AG04450 (cell line): ENCODE data around the gene SMTN. TPM values are rescaled to one million over a fixed set of nuclear protein-coding genes. Genes with fewer than 3 reads are reported as not detected.
"Not testable (repeated sequence)": the region's sequence is repeated elsewhere in the genome, so short reads cannot be mapped to it uniquely, and the experiment has no call there.

Experiments
- CTCF ChIA-PET: fragments of 300-600, 350-600 bp; formaldehyde crosslinking; extraction: SDS; loops from one replicate; lab custom pipeline; 2022; ENCODE audit warnings: antibody characterized with exemption, inconsistent platforms; lab: Charles Lee
- POLR2A ChIA-PET: fragments of 350-600 bp; formaldehyde crosslinking; extraction: SDS; loops from one replicate; lab custom pipeline; 2021; ENCODE audit warnings: antibody characterized with exemption, inconsistent platforms; lab: Yijun Ruan, JAX
- DNase-seq: peaks from one replicate; pipeline ENCODE4 v3.0.0-alpha.2; 2011; ENCODE audit warnings: low read depth, low spot score
- H3K27ac ChIP-seq: one replicate; pipeline ENCODE4 v1.5.1; 2012; ENCODE audit warnings: low read depth, low read length, control low read depth
- H3K27me3 ChIP-seq: one replicate; pipeline ENCODE4 v1.6.0; 2012; ENCODE audit warnings: low read length; ENCODE audit not compliant: control insufficient read depth, insufficient read depth
- H3K4me3 ChIP-seq: 2 replicates; pipeline ENCODE4 v1.5.1; 2011; ENCODE audit warnings: mild to moderate bottlenecking, low read depth, low read length, control low read depth
- H3K9me3 ChIP-seq: 2 replicates; pipeline ENCODE4 v1.5.1; 2012; ENCODE audit warnings: low read length; ENCODE audit not compliant: control insufficient read depth, insufficient read depth
- polyA plus RNA-seq: library from polyadenylated mRNA; depleted of rRNA; stranded (reverse); fragments of >200 nt; gene quantifications from 2 replicates; pipeline ENCODE4 v1.2.3, GENCODE V29; 2011
- TF ChIP-seq, protein P1 (sequence below): IDR thresholded peaks from 2 replicates; pipeline ENCODE4 v1.5.1; 2011; ENCODE audit warnings: low read depth, low read length, control low read depth, inconsistent platforms

SMTN gene
- polyA plus RNA-seq, 1 experiment, result 14.1 TPM

DNA sequence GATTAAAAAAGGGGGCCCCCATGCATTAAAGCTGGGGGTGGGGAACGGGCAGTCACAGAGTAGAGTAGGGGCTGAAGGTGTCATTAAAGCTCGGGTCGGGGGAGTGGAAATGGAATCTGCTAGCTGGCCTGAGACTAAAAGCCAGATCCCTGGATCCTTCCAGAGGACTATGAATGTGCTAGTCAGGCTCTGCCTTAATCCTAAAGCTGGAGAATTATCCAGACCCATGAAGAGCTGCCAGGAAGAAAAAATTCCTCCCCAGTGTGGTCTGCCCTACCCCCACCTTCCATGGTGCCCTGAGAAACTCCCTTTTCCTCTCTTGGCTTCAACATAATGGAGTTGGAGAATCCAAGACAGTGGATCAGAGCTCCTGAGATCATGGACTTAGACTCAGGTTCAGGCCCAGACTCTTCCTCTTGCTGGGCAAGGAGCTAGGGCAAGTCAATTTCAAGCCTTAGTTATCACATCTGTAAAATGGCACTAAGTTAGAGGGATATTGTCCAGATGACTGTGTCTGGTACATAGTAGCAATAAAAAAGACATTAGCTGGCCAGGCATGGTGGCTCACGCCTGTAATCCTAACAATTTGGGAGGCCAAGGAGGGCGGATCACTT lies 24.0 kb upstream of the SMTN start:
- Histone ChIP-seq H3K27ac (no peak overlapping the region), H3K27me3 (no peaks in the 10 kb centered on the region), H3K4me3 (no peak overlapping the region), H3K9me3 (no peaks in the 10 kb centered on the region)
- POLR2A ChIA-PET, result interaction anchor here (1.1 to 1.6 kb wide), 3 partner anchors 18 to 87 kb away, joined by 3 to 7 read pairs (median 5); partner anchors contain the start of gene SMTN
- CTCF ChIA-PET, result interaction anchor here (3.2 kb wide), 1 partner anchor 28 kb away, joined by 10 read pairs; no protein-coding TSS in a partner anchor
- DNase-seq, result no peak
- TF ChIP-seq, protein P1, sequence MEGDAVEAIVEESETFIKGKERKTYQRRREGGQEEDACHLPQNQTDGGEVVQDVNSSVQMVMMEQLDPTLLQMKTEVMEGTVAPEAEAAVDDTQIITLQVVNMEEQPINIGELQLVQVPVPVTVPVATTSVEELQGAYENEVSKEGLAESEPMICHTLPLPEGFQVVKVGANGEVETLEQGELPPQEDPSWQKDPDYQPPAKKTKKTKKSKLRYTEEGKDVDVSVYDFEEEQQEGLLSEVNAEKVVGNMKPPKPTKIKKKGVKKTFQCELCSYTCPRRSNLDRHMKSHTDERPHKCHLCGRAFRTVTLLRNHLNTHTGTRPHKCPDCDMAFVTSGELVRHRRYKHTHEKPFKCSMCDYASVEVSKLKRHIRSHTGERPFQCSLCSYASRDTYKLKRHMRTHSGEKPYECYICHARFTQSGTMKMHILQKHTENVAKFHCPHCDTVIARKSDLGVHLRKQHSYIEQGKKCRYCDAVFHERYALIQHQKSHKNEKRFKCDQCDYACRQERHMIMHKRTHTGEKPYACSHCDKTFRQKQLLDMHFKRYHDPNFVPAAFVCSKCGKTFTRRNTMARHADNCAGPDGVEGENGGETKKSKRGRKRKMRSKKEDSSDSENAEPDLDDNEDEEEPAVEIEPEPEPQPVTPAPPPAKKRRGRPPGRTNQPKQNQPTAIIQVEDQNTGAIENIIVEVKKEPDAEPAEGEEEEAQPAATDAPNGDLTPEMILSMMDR, result no peak

DNA sequence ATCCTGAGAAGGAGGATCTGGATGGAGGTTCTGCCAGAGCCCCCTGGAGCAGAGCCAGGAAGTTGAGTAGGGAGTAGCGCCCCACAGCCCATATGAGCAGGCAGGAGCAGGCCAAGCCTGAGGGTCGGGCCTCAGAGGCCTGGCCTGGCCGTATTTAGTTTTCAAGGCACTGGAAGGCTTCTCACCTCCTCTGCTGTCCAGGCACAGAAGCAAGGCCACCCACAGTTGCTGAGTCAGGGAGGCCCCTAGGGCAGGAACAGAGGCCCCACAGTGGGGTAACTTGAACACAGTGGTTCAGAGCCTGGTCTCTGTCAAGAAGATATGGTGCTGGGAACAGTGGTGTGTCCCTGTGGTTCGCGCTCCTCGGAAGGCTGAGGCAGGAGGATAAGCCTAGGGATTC lies 21.5 kb upstream of the SMTN start:
- CTCF ChIA-PET, DNase-seq, H3K4me3 ChIP-seq, H3K27ac ChIP-seq, POLR2A ChIA-PET, H3K9me3 ChIP-seq, H3K27me3 ChIP-seq: not testable (repeated sequence)

DNA sequence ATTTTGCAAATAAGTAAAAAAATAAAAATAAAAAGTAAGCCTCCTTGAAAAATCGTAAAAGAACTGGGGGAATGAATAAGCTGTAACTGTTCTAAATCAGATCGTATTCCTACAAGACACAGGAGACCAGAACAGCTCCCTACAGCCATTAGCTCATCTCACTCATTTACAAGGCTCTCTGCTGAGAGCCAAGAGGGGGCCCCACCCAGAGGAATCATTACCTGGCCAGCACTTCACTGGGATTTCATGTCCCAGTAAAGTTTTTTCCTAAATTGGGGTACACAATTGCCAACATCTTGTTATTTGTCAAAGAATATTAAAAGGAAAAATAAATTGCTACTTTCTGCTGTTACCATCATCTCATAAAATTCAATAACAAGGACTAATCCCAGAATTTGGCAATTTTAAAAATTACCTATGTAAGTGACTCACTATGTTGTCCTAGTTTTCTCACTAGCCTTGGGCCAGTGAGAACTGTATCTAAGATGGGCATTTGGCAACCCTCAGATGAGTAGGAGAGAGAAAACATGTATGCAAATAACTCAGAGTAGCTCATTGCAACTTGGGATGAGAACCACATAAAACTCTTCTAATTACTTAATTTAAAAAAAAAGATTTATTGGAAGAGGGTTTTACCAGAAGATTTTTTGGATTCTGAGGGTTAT lies 18.4 kb upstream of the SMTN start:
- CTCF ChIA-PET, result no interaction called here
- no peak overlapping the region for H3K27ac ChIP-seq
- POLR2A ChIA-PET, result interaction anchor here (0.7 kb wide), 1 partner anchor 23 kb away, joined by 4 read pairs; no protein-coding TSS in a partner anchor
- no peaks in the 10 kb centered on the region for H3K9me3 ChIP-seq
- TF ChIP-seq, protein P1, result no peak
- DNase-seq, result no peak
- H3K4me3 ChIP-seq, result no peak overlapping the region
- no peaks in the 10 kb centered on the region for H3K27me3 ChIP-seq

DNA sequence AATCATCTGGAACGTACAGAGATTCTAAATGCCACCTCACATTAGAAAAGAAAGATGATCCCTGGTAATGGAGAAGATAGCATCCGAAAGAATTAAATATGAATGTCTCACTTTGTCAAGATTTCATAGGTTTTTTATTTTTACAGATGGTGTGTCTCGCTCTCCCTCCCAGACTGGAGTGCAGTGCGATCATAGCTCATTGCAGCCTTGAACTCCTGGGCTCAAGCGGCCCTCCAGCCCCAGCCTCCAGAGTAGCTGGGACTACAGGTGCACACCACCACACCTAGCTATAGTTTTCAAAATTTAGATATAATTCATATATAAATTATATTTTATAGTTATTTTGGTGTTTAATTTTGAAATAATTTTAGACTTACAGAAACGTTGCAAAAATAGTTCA lies 16.7 kb upstream of the SMTN start:
- ChIA-PET CTCF (interaction anchor here (0.5 to 1.2 kb wide), 2 partner anchors 18 to 144 kb away, joined by 5 to 7 read pairs; no protein-coding TSS in a partner anchor), POLR2A (interaction anchor here (0.6 to 1.1 kb wide), 2 partner anchors 16 to 81 kb away, joined by 3 to 4 read pairs; partner anchors contain the start of gene SMTN)
- Histone ChIP-seq H3K27ac (no peak overlapping the region), H3K27me3 (no peaks in the 10 kb centered on the region), H3K9me3 (no peaks in the 10 kb centered on the region), H3K4me3 (no peak overlapping the region)
- TF ChIP-seq, protein P1, result no peak
- DNase-seq, result no peak

DNA sequence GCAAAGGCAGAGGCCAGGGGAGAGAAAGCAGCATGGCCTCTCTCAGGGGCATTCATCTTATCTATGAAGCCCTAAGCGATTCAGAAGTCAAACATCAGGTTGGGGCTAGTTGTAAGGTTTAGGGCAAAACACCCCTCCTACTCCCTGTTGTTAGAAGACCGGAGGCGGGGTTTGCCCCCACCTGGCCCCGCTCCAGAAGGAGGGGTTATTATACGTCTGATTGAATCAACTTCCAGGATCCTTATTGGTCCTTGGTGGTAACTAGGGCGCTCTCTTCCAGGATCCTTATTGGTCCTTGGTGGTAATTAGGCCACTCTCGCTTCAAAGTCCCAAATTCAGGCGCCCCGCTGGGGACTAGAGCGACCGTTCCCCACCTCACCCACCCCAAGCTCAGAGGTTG lies 12.1 kb upstream of the SMTN start:
- no peak overlapping the region for H3K27ac ChIP-seq
- DNase-seq, result no peak
- ChIA-PET POLR2A (no interaction called here), CTCF (no interaction called here)
- H3K9me3 ChIP-seq, result no peaks in the 10 kb centered on the region
- H3K4me3 ChIP-seq, result no peak overlapping the region
- TF ChIP-seq, protein P1, result no peak
- H3K27me3 ChIP-seq, result no peaks in the 10 kb centered on the region

DNA sequence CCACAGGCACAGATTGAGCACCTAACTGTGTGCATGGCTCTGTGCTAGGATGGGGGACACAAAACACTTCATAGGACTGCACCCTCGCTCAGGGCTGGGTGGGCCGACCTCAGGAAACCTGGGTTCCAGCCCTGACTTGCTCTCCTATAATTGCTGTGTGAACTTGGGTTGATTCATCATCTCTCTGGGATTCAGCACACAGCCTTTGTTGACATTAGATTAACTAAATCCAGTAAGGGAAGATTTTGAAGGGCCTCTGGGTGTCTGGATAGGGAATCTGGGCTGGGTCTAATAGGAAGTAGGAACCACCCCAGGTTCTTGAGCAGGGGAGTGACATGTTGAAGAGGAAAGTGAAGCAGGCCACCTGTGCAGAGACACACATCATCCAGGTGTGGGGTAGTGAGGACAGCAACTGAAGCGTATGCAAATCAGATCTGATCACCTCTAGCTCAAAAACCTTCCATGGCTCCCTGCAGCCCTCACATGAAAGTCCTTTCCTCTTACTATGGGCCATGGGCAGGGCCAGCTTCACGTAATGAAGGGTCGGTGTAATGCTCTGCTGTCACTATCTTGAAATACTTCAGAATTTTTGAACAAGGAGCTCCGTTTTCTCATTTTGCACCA lies 11.3 kb upstream of the SMTN start:
- POLR2A ChIA-PET, H3K27me3 ChIP-seq: not testable (repeated sequence)
- CTCF ChIA-PET, result interaction anchor here (0.6 kb wide), 1 partner anchor 306 kb away, joined by 3 read pairs; no protein-coding TSS in a partner anchor

DNA sequence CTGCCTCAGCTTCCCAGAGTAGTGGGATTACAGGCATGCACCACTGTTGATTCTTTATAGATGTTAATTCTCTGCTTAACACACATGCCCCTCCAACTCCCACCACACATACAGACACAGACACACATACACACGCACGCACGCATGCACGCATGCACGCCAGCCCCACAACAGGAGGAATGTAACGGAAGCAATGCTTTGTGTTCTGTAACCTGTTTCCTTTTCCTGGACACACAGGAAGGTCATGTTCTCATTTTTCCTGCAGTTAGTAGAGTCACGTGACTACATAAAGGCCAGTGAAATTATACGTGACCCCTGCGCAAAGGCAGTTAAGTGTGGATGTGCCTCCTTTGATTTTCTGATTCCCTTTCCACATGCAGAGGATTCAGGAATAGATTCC lies 8.0 kb upstream of the SMTN start:
- POLR2A ChIA-PET, result interaction anchor here (0.6 to 0.7 kb wide), 2 partner anchors 8 to 38 kb away, joined by 4 to 9 read pairs; partner anchors contain the start of gene SMTN
- DNase-seq, H3K27me3 ChIP-seq, H3K27ac ChIP-seq, H3K9me3 ChIP-seq, H3K4me3 ChIP-seq, CTCF ChIA-PET: not testable (repeated sequence)

More for the DNA sequence above, 11.3 kb upstream of the SMTN start:
- not testable (repeated sequence) for H3K9me3 ChIP-seq, DNase-seq, H3K27ac ChIP-seq, H3K4me3 ChIP-seq
